ELF-1 (cell line): ENCODE data around the gene DDAH1.

ENCODE experiments used
- DNase-seq: peaks from one replicate; pipeline ENCODE4 v3.0.0-alpha.2; 2016; ENCODE audit warnings: low read depth, low spot score

DDAH1 gene

GRCh38 chr1:85328713-85329397 lies 136.1 kb downstream of the DDAH1 start:
- peak; percentile 76 for DNase-seq

- no peak for DNase-seq
Observed at GRCh38 chr1:85327759-85328158, 137.2 kb downstream of the DDAH1 start.

- no peak for DNase-seq
Observed at GRCh38 chr1:85326851-85327250, 138.1 kb downstream of the DDAH1 start.

- no peak for DNase-seq
Observed at GRCh38 chr1:85326336-85326735, 138.6 kb downstream of the DDAH1 start.

GRCh38 chr1:85325920-85326319 lies 139.0 kb downstream of the DDAH1 start:
- DNase-seq = no peak

- no peak for DNase-seq
Observed at GRCh38 chr1:85323770-85324169, 141.2 kb downstream of the DDAH1 start.

GRCh38 chr1:85322655-85323054 lies 142.3 kb downstream of the DDAH1 start:
- no peak for DNase-seq

- no peak for DNase-seq
Observed at GRCh38 chr1:85321237-85321964, 143.6 kb downstream of the DDAH1 start.

- DNase-seq = no peak
Observed at GRCh38 chr1:85320371-85321131, 144.4 kb downstream of the DDAH1 start.

GRCh38 chr1:85319931-85320330 lies 145.0 kb downstream of the DDAH1 start:
- no peak for DNase-seq

- DNase-seq = no peak
Observed at GRCh38 chr1:85319491-85319890, 145.5 kb downstream of the DDAH1 start.

GRCh38 chr1:85318217-85318616 lies 146.7 kb downstream of the DDAH1 start:
- DNase-seq = no peak

- no peak for DNase-seq
Observed at GRCh38 chr1:85317560-85317959, 147.4 kb downstream of the DDAH1 start.

- DNase-seq = no peak
Observed at GRCh38 chr1:85316321-85316720, 148.6 kb downstream of the DDAH1 start.

GRCh38 chr1:85315789-85316188 lies 149.2 kb downstream of the DDAH1 start:
- no peak for DNase-seq

- DNase-seq = no peak
Observed at GRCh38 chr1:85314726-85315125, 150.2 kb downstream of the DDAH1 start.

GRCh38 chr1:85313888-85314696 lies 150.9 kb downstream of the DDAH1 start:
- DNase-seq = no peak

- no peak for DNase-seq
Observed at GRCh38 chr1:85311818-85312217, 153.1 kb downstream of the DDAH1 start.

- DNase-seq = no peak
Observed at GRCh38 chr1:85308833-85309350, 156.1 kb downstream of the DDAH1 start.

GRCh38 chr1:85307987-85308832 lies 156.7 kb downstream of the DDAH1 start:
- peak; percentile 96 for DNase-seq

- DNase-seq = no peak
Observed at GRCh38 chr1:85306236-85306635, 158.7 kb downstream of the DDAH1 start.
